Smooth muscle cell (in vitro differentiated cells): Measurements from ENCODE around the gene ARL5B. TPM values are rescaled to one million over a fixed set of nuclear protein-coding genes. Genes with fewer than 3 reads are reported as not detected.

ENCODE experiments used
- DNase-seq: peaks from one replicate; lab custom pipeline; 2025; ENCODE audit not compliant: unreplicated experiment; lab: John Stamatoyannopoulos, UW
- H2AFZ ChIP-seq: fragments of 200-600 bp; sonication (generic); 2 replicates; pipeline ENCODE4 v1.6.0; 2016; ENCODE audit warnings: antibody characterized with exemption, low read depth, mild to moderate bottlenecking
- H3F3A ChIP-seq: fragments of 200-600 bp; sonication (generic); 2 replicates; pipeline ENCODE4 v1.6.0; 2017; ENCODE audit warnings: antibody characterized with exemption, low read depth
- H3K27ac ChIP-seq: fragments of 200-600 bp; sonication (generic); 2 replicates; pipeline ENCODE4 v1.5.1; 2016; ENCODE audit warnings: low read depth, mild to moderate bottlenecking
- H3K27me3 ChIP-seq: fragments of 200-600 bp; sonication (generic); 2 replicates; pipeline ENCODE4 v1.6.1; 2016; ENCODE audit warnings: low read depth, mild to moderate bottlenecking
- H3K36me3 ChIP-seq: fragments of 200-600 bp; sonication (generic); 2 replicates; pipeline ENCODE4 v1.5.1; 2016; ENCODE audit warnings: low read depth
- H3K4me1 ChIP-seq: fragments of 200-600 bp; sonication (generic); 2 replicates; pipeline ENCODE4 v1.5.1; 2016; ENCODE audit warnings: low read depth
- H3K4me2 ChIP-seq: fragments of 200-600 bp; sonication (generic); 2 replicates; pipeline ENCODE4 v1.6.0; 2016; ENCODE audit warnings: mild to moderate bottlenecking
- H3K4me3 ChIP-seq: fragments of 200-600 bp; sonication (generic); 2 replicates; pipeline ENCODE4 v1.5.1; 2016; ENCODE audit warnings: mild to moderate bottlenecking
- H3K79me2 ChIP-seq: fragments of 200-600 bp; sonication (generic); 2 replicates; pipeline ENCODE4 v1.6.0; 2016; ENCODE audit warnings: low read depth, mild to moderate bottlenecking
- H3K9ac ChIP-seq: fragments of 200-600 bp; sonication (generic); 2 replicates; pipeline ENCODE4 v1.6.0; 2016; ENCODE audit warnings: low read depth
- H3K9me3 ChIP-seq: fragments of 200-600 bp; sonication (generic); replicated peaks from 2 replicates; pipeline ENCODE4 v1.5.1; 2016; ENCODE audit warnings: low read depth
- H4K20me1 ChIP-seq: fragments of 200-600 bp; sonication (generic); 2 replicates; pipeline ENCODE4 v1.6.0; 2016; ENCODE audit warnings: low read depth
- CTCF ChIP-seq: fragments of 200-600 bp; sonication (generic); IDR thresholded peaks from 2 replicates; pipeline ENCODE4 v1.5.1; 2017; ENCODE audit warnings: borderline replicate concordance, mild to moderate bottlenecking, antibody characterized with exemption; ENCODE audit not compliant: insufficient read depth, poor library complexity, severe bottlenecking
- WGBS: methylation state at CpG from one replicate; pipeline ENCODE4 v1.1.7; 2016; ENCODE audit warnings: low lambda C conversion rate; 5-methylcytosine and 5-hydroxymethylcytosine counted together
- polyA plus RNA-seq: library from polyadenylated mRNA; unstranded; fragments of >200 nt; fragmentation: Nextera tagmentation; extraction: Ambion mirVana; gene quantifications from 2 replicates; pipeline ENCODE4 v1.2.1, GENCODE V29; 2016
- total RNA-seq: library from RNA; depleted of rRNA; stranded (reverse); fragments of >200 nt; gene quantifications from 2 replicates; pipeline ENCODE4 v1.2.3, GENCODE V29; 2014

Gene ARL5B
- total and polyA plus RNA-seq, 2 experiments from 2014 or later = 12.9 to 80.9 TPM

- Histone ChIP-seq H3K4me3 (no peak overlapping the region), H3K4me1 (no peaks in the 10 kb centered on the region), H4K20me1 (no peaks in the 10 kb centered on the region), H3K79me2 (no peaks in the 10 kb centered on the region), H3K27ac (no peak overlapping the region), H2AFZ (no peak overlapping the region), H3K4me2 (no peak overlapping the region), H3F3A (no peaks in the 10 kb centered on the region), H3K36me3 (no peaks in the 10 kb centered on the region), H3K27me3 (no peaks in the 10 kb centered on the region), H3K9me3 (no peaks in the 10 kb centered on the region), H3K9ac (no peak overlapping the region)
- DNase-seq = no peak
- 83% methylated on average over 9 of the region's 9 CpGs for WGBS
- no peak for TF ChIP-seq CTCF
Observed at GRCh38 chr10:18721067-18721466, 61.8 kb downstream of the ARL5B start.

GRCh38 chr10:18723801-18724200 lies 64.6 kb downstream of the ARL5B start:
- H3K27ac ChIP-seq = no peak overlapping the region
- no peaks in the 10 kb centered on the region for H3K36me3 ChIP-seq
- no peaks in the 10 kb centered on the region for H4K20me1 ChIP-seq
- no peak for TF ChIP-seq CTCF
- H3K4me2 ChIP-seq = no peak overlapping the region
- no peaks in the 10 kb centered on the region for H3K9me3 ChIP-seq
- no peak overlapping the region for H2AFZ ChIP-seq
- WGBS = 75% methylated on average over 3 of the region's 3 CpGs
- DNase-seq = no peak
- no peaks in the 10 kb centered on the region for H3F3A ChIP-seq
- no peaks in the 10 kb centered on the region for H3K27me3 ChIP-seq
- H3K4me1 ChIP-seq = no peaks in the 10 kb centered on the region
- H3K79me2 ChIP-seq = no peaks in the 10 kb centered on the region
- H3K9ac ChIP-seq = no peak overlapping the region
- H3K4me3 ChIP-seq = no peak overlapping the region

Other genes starting within 250 kb of the ARL5B start
- 6.1 and 11.8 TPM in 2 replicates for gene NSUN6, start 7.8 kb upstream of the ARL5B start, total RNA-seq
- gene NSUN6, start 7.8 kb upstream of the ARL5B start, polyA plus RNA-seq = 7.2 and 9.5 TPM in 2 replicates